Thyroid gland (tissue), 4 donors: ENCODE data around the gene SP1. TPM values are rescaled to one million over a fixed set of nuclear protein-coding genes. Genes with fewer than 3 reads are reported as not detected.
A peak's percentile ranks its signal among the peaks of the same experiment; 100 is the strongest.
"Not testable (repeated sequence)": the region's sequence is repeated elsewhere in the genome, so short reads cannot be mapped to it uniquely, and the experiment has no call there.

ENCODE experiments used
- DNase-seq, 2 donors: peaks; one replicate each; pipeline ENCODE4 v3.0.0-alpha.2; 2019
- H3K27ac ChIP-seq, 3 donors: fragments of 200-600 bp; sonication (generic); 1 replicate in 2 of 3; 2 replicates in 1 of 3; pipeline ENCODE4 v1.5.1; 2016 to 2019; ENCODE audit warnings: mild to moderate bottlenecking in 1 of 3, moderate library complexity in 1 of 3
- H3K27me3 ChIP-seq: fragments of 200-600 bp; sonication (generic); one replicate; pipeline ENCODE4 v1.5.1; 2019
- H3K36me3 ChIP-seq, 2 donors: fragments of 200-600 bp; sonication (generic); one replicate each; pipeline ENCODE4 v1.5.1; 2016 to 2019
- H3K4me1 ChIP-seq, 2 donors: fragments of 200-600 bp; sonication (generic); one replicate each; pipeline ENCODE4 v1.5.1; 2017 to 2019
- H3K4me3 ChIP-seq, 3 donors: fragments of 200-600 bp; sonication (generic); replicated peaks in 1 of 3; 1 replicate in 2 of 3; 2 replicates in 1 of 3; pipeline ENCODE4 v1.5.1; 2016; ENCODE audit warnings: mild to moderate bottlenecking in 1 of 3
- H3K9me3 ChIP-seq: fragments of 200-600 bp; sonication (generic); one replicate; pipeline ENCODE4 v1.5.1; 2017
- CTCF ChIP-seq, 6 experiments: fragments of 200-600 bp in 3 of 6; fragments of 450-650 bp in 3 of 6; sonication (generic) in 3 of 6; IDR thresholded peaks; one replicate each; pipeline ENCODE4 v1.5.1; 2016 to 2019; ENCODE audit warnings: antibody characterized with exemption in 6 of 6, mild to moderate bottlenecking in 2 of 6, inconsistent platforms in 1 of 6, moderate library complexity in 1 of 6
- POLR2A ChIP-seq, 2 donors: fragments of 450-650 bp; IDR thresholded peaks; one replicate each; pipeline ENCODE4 v1.6.1; 2017; ENCODE audit warnings: antibody characterized with exemption in 2 of 2, mild to moderate bottlenecking in 2 of 2, moderate library complexity in 1 of 2
- WGBS, 2 donors: methylation state at CpG; one replicate each; pipeline ENCODE4 v1.1.5; 2017; 5-methylcytosine and 5-hydroxymethylcytosine counted together
- intact Hi-C: fragments of 100-400 bp; cut with DNase I; formaldehyde crosslinking; loops from one replicate; pipeline ENCODE4 v1.15.1; 2023
- total RNA-seq, 4 donors: library from RNA; depleted of rRNA; stranded (reverse); fragments of >200 nt; gene quantifications; one replicate each; pipeline ENCODE4 v1.2.3, GENCODE V29; 2016

The SP1 gene
- total RNA-seq, result 10 to 100 TPM; 55.9 to 73.1 (median 67.7) TPM

GRCh38 chr12:53380104-53380793 lies at the start of gene SP1:
Gene SP1, plus strand, starts transcription at chr12:53380176. Its CDS starts 116 bp downstream, at chr12:53380292.
- intact Hi-C loops, result no loop called here
- H3K27ac ChIP-seq, result peak within 1 kb of the TSS; percentile 98 to 99 (median 99)
- H3K36me3 ChIP-seq, result peaks cover 28 to 29% of the 10 kb centered on the region in 2 donors
- peaks cover 34 to 49% of the 10 kb centered on the region in 2 donors for H3K4me1 ChIP-seq
- H3K27me3 ChIP-seq, result no peaks in the 10 kb centered on the region
- peak within 1 kb of the TSS in 2 of 3 donors; percentile 48 to 66 for H3K4me3 ChIP-seq
- TF ChIP-seq CTCF (IDR thresholded peaks at IDR 0.05) (no peak), POLR2A (IDR thresholded peaks at IDR 0.05) (peak in 1 of 2 donors; percentile 50)
- DNase-seq, result peak; percentile 91 to 92
- WGBS, 2 donors, result 0 to 1% methylated on average over 18 to 25 of the region's 71 CpGs
- no peaks in the 10 kb centered on the region for H3K9me3 ChIP-seq

- peaks cover under 1 to 5% of the 10 kb centered on the region in 2 donors for H3K4me1 ChIP-seq
- intact Hi-C loops, result no loop called here
- H3K36me3 ChIP-seq, result no peaks in the 10 kb centered on the region
- WGBS, 2 donors, result 72 to 82% methylated on average over 4 to 5 of the region's 5 CpGs
- no peak overlapping the region for H3K4me3 ChIP-seq
- no peaks in the 10 kb centered on the region for H3K27me3 ChIP-seq
- no peaks in the 10 kb centered on the region for H3K9me3 ChIP-seq
- DNase-seq, result no peak
- H3K27ac ChIP-seq, result no peak overlapping the region
- TF ChIP-seq CTCF (IDR thresholded peaks at IDR 0.05) (no peak), POLR2A (IDR thresholded peaks at IDR 0.05) (no peak)
Observed at GRCh38 chr12:53330671-53331070, 49.3 kb upstream of the SP1 start.

GRCh38 chr12:53332339-53332738 lies 47.6 kb upstream of the SP1 start:
- H3K4me1 ChIP-seq, H3K4me3 ChIP-seq, intact Hi-C loops, DNase-seq, H3K36me3 ChIP-seq, H3K27ac ChIP-seq, H3K9me3 ChIP-seq, H3K27me3 ChIP-seq: not testable (repeated sequence)

GRCh38 chr12:53332744-53333143 lies 47.2 kb upstream of the SP1 start:
- H3K9me3 ChIP-seq, result no peaks in the 10 kb centered on the region
- 72 to 74% methylated on average over 13 to 15 of the region's 15 CpGs for WGBS, 2 donors
- no peaks in the 10 kb centered on the region for H3K4me1 ChIP-seq
- no peak overlapping the region for H3K4me3 ChIP-seq
- TF ChIP-seq POLR2A (IDR thresholded peaks at IDR 0.05) (no peak), CTCF (IDR thresholded peaks at IDR 0.05) (no peak)
- no peaks in the 10 kb centered on the region for H3K36me3 ChIP-seq
- no peak overlapping the region for H3K27ac ChIP-seq
- no peak for DNase-seq
- intact Hi-C loops, result no loop called here
- H3K27me3 ChIP-seq, result no peaks in the 10 kb centered on the region

- Histone ChIP-seq H3K9me3 (no peaks in the 10 kb centered on the region), H3K36me3 (no peaks in the 10 kb centered on the region), H3K4me1 (no peaks in the 10 kb centered on the region), H3K27ac (no peak overlapping the region), H3K27me3 (no peaks in the 10 kb centered on the region), H3K4me3 (no peak overlapping the region)
- TF ChIP-seq POLR2A (IDR thresholded peaks at IDR 0.05), result no peak
- TF ChIP-seq CTCF (IDR thresholded peaks at IDR 0.05), result no peak
- WGBS, 2 donors, result 77 to 81% methylated on average over 4 of the region's 4 CpGs
- intact Hi-C loops, result no loop called here
- no peak for DNase-seq
Observed at GRCh38 chr12:53333289-53333688, 46.7 kb upstream of the SP1 start.
